ENCODE results near the gene SH3BGR.

SH3BGR gene

GRCh38 chr21:39447264-39447663, 4.5 kb upstream of the SH3BGR start:
- TF ChIP-seq CTCF (IDR thresholded peaks at IDR 0.05; ENCODE audit: control insufficient read depth, extremely low read depth, insufficient read depth) = no peak
- DNase-seq (ENCODE audit: low read depth) = no peak
- H3K4me3 ChIP-seq (ENCODE audit: low read depth, low read length) = no peak overlapping the region

GRCh38 chr21:39452207-39452969, 618 bp downstream of the SH3BGR start:
- TF ChIP-seq CTCF (IDR thresholded peaks at IDR 0.05; ENCODE audit: control insufficient read depth, extremely low read depth, insufficient read depth) = no peak
- DNase-seq (ENCODE audit: low read depth) = no peak
- H3K4me3 ChIP-seq (ENCODE audit: low read depth, low read length) = no peak overlapping the region

GRCh38 chr21:39452970-39453342, 1.2 kb downstream of the SH3BGR start:
- no peak for DNase-seq (ENCODE audit: low read depth)
- no peak for TF ChIP-seq CTCF (IDR thresholded peaks at IDR 0.05; ENCODE audit: control insufficient read depth, extremely low read depth, insufficient read depth)
- H3K4me3 ChIP-seq (ENCODE audit: low read depth, low read length) = no peak overlapping the region

- no peak for TF ChIP-seq CTCF (IDR thresholded peaks at IDR 0.05; ENCODE audit: control insufficient read depth, extremely low read depth, insufficient read depth)
- DNase-seq (ENCODE audit: low read depth) = no peak
- no peak overlapping the region for H3K4me3 ChIP-seq (ENCODE audit: low read depth, low read length)
Measured at GRCh38 chr21:39453571-39454179, 1.9 kb downstream of the SH3BGR start.

GRCh38 chr21:39454949-39455668, 3.3 kb downstream of the SH3BGR start:
- DNase-seq (ENCODE audit: low read depth) = peak; percentile 36
- TF ChIP-seq CTCF (IDR thresholded peaks at IDR 0.05; ENCODE audit: control insufficient read depth, extremely low read depth, insufficient read depth) = no peak
- no peak overlapping the region for H3K4me3 ChIP-seq (ENCODE audit: low read depth, low read length)

- DNase-seq (ENCODE audit: low read depth) = no peak
- no peak overlapping the region for H3K4me3 ChIP-seq (ENCODE audit: low read depth, low read length)
- TF ChIP-seq CTCF (IDR thresholded peaks at IDR 0.05; ENCODE audit: control insufficient read depth, extremely low read depth, insufficient read depth) = no peak
Measured at GRCh38 chr21:39456665-39457064, 4.9 kb downstream of the SH3BGR start.
